Bronchial epithelial cell (primary cell): ENCODE measurements around the gene FAM156A. TPM values are rescaled to one million over a fixed set of nuclear protein-coding genes. Genes with fewer than 3 reads are reported as not detected.
"Not testable (repeated sequence)": the region's sequence is repeated elsewhere in the genome, so short reads cannot be mapped to it uniquely, and the experiment has no call there.

Experiments
- DNase-seq: peaks from one replicate; pipeline ENCODE4 v3.0.0-alpha.2; 2010; ENCODE audit warnings: low read depth
- FAIRE-seq: peaks from 2 replicates; lab custom pipeline; 2011; peaks lifted over from hg19 to GRCh38; lab: Jason Lieb, UNC
- H3K27me3 ChIP-seq: 2 replicates; pipeline ENCODE4 v1.5.1; 2011; ENCODE audit warnings: low read length; ENCODE audit not compliant: control insufficient read depth, insufficient read depth
- H3K36me3 ChIP-seq: 2 replicates; pipeline ENCODE4 v1.5.1; 2011; ENCODE audit warnings: low read length; ENCODE audit not compliant: control insufficient read depth, insufficient read depth
- H3K4me3 ChIP-seq: 2 replicates; pipeline ENCODE4 v1.5.1; 2011; ENCODE audit warnings: mild to moderate bottlenecking, low read depth, low read length, control low read depth
- total RNA-seq: library from RNA; depleted of rRNA; stranded (reverse); fragments of >200 nt; gene quantifications from 2 replicates; pipeline ENCODE4 v1.2.1, GENCODE V29; 2014
- TF ChIP-seq, protein P1 (sequence below): IDR thresholded peaks from 2 replicates; pipeline ENCODE4 v1.5.1; 2011; ENCODE audit warnings: mild to moderate bottlenecking, moderate library complexity, low read length, control low read depth, inconsistent platforms; ENCODE audit not compliant: insufficient read depth, severe bottlenecking

FAM156A gene
- total RNA-seq, 1 donor from 2014 or later = 6.6 TPM

- no peaks in the 10 kb centered on the region for H3K36me3 ChIP-seq
- peak overlapping the region; percentile 71 for H3K4me3 ChIP-seq
- TF ChIP-seq, protein P1, sequence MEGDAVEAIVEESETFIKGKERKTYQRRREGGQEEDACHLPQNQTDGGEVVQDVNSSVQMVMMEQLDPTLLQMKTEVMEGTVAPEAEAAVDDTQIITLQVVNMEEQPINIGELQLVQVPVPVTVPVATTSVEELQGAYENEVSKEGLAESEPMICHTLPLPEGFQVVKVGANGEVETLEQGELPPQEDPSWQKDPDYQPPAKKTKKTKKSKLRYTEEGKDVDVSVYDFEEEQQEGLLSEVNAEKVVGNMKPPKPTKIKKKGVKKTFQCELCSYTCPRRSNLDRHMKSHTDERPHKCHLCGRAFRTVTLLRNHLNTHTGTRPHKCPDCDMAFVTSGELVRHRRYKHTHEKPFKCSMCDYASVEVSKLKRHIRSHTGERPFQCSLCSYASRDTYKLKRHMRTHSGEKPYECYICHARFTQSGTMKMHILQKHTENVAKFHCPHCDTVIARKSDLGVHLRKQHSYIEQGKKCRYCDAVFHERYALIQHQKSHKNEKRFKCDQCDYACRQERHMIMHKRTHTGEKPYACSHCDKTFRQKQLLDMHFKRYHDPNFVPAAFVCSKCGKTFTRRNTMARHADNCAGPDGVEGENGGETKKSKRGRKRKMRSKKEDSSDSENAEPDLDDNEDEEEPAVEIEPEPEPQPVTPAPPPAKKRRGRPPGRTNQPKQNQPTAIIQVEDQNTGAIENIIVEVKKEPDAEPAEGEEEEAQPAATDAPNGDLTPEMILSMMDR = peak; percentile 72
- DNase-seq = peak; percentile 74
- FAIRE-seq = no peak
- H3K27me3 ChIP-seq = no peaks in the 10 kb centered on the region
Observed at GRCh38 chrX:52934704-52935469, 23.4 kb downstream of the FAM156A start.

DNA sequence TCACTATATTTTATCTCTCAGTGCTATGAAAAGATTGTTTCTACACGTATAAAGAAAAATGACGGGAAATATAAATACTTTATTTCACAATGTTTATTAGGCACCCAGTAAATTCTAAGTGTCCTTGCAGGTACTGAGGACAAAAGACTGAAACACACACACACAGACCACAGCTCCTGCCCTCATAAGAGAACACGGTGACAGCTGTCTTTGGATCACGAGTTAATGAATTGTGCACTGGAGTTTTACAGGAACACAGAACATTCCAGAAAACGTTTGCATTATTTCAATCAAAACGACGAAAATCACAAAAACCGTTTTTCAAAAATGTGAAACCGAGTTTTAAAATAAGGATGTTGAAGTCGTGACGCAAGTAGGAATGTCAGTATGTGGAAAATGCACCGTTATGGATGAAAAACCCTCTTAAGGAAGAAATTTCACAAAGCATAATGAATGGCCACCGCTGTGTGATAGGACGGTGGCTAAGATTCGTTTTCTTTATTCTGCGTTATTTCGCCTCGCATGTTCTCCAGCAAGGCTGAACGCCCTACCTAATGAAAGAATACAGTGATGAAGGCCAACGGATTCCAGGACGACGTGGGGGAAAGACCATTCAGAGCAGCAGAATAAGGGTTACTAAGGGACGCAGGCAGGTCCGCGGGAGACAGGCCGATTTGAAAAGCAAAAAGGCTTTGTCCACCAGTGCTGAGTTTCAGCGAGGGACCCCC lies 24.2 kb downstream of the FAM156A start:
- peak overlapping the region; percentile 71 for H3K4me3 ChIP-seq
- no peaks in the 10 kb centered on the region for H3K36me3 ChIP-seq
- H3K27me3 ChIP-seq = no peaks in the 10 kb centered on the region
- DNase-seq = no peak
- TF ChIP-seq, protein P1 = no peak
- no peak for FAIRE-seq

DNA sequence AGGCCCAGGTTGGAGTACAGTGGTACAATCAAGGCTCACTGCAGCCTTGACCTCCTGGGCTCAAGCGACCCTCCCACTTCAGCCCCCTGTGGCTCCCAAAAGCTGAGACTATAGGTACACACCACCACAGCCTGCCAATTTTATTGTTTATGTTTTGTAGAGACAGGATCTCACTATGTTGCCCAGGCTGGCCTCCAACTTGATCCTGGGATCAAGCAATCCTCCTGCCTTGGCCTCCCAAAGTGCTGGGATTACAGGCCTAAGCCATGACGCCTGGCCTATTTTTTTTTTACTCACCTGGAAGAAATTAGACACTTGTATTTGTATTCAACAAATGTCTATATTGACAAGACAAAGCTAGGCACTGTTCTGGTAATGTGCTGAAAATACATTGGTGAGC lies 25.1 kb downstream of the FAM156A start:
- H3K27me3 ChIP-seq = no peaks in the 10 kb centered on the region
- H3K4me3 ChIP-seq = no peak overlapping the region
- FAIRE-seq (no peak), DNase-seq (no peak)
- TF ChIP-seq, protein P1 = no peak
- no peaks in the 10 kb centered on the region for H3K36me3 ChIP-seq

- H3K36me3 ChIP-seq, FAIRE-seq, H3K4me3 ChIP-seq, H3K27me3 ChIP-seq, DNase-seq: not testable (repeated sequence)
Observed at GRCh38 chrX:52930214-52930613, 28.1 kb downstream of the FAM156A start.

DNA sequence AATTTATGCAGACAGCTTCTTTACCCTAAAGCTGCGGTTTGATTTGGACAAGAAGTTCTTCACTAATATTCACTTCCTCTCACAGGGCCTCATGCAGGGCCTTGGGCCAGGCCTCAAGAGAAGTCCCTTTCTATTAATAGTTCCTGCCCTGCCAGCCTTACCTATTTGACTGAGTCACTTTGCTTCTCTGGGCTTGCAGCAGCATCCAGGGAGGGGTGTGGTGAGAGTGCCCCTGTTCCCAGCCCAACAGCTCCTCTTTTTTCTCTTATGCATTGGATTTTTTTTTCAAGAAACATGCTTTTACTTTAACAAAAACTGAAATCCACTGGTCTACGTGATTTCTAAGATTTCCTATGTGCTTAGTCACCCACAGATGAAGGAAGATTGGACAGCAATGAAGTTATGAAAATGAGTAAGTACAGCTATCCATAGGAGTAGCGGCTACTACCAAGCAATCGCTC lies 34.5 kb downstream of the FAM156A start:
- no peaks in the 10 kb centered on the region for H3K27me3 ChIP-seq
- no peak overlapping the region for H3K4me3 ChIP-seq
- DNase-seq = peak; percentile 60
- TF ChIP-seq, protein P1 = no peak
- H3K36me3 ChIP-seq = no peaks in the 10 kb centered on the region
- FAIRE-seq = no peak

GRCh38 chrX:52914704-52915103 lies 43.6 kb downstream of the FAM156A start:
- H3K36me3 ChIP-seq, H3K27me3 ChIP-seq, FAIRE-seq, DNase-seq, H3K4me3 ChIP-seq: not testable (repeated sequence)

GRCh38 chrX:52913681-52914080 lies 44.6 kb downstream of the FAM156A start:
- DNase-seq, H3K27me3 ChIP-seq, FAIRE-seq, H3K4me3 ChIP-seq, H3K36me3 ChIP-seq: not testable (repeated sequence)

DNA sequence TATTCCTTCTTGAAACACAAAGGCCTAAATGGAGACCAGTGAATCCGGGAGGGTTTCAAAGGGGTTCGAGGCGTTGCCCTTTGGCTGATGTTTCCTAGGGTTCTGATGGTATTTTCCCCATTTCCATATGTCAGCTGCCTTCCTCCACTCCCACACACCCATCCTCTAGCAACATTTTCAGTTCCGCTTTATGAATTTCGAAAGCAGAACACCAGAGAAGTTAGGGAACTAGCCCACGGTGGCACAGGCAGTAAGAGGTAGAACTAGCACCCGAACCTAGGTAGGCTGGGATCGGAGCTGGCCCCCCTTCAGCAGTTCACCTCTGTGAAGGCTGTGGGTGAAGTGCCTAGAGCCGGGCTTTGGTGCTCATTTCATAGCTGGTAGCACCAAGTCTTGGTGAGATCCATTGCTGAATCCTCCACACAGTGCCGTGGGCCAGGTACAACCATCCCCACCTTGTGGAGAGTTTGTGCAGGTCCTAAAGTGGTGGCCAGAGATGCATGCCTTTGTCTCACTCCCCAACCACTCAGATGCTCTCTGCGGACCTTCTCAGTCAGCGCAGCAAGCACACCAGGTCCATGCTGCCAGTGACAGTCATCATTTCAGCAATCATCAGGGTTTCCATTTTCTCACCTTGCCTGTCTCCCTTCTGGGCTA lies 48.9 kb downstream of the FAM156A start:
- H3K27me3 ChIP-seq, H3K4me3 ChIP-seq, DNase-seq, H3K36me3 ChIP-seq: not testable (repeated sequence)
- peak; percentile 86 for FAIRE-seq

GRCh38 chrX:52907900-52908299 lies 50.4 kb downstream of the FAM156A start:
- not testable (repeated sequence) for H3K4me3 ChIP-seq, FAIRE-seq

GRCh38 chrX:52907137-52907536 lies 51.2 kb downstream of the FAM156A start:
- not testable (repeated sequence) for FAIRE-seq, DNase-seq, H3K4me3 ChIP-seq, H3K27me3 ChIP-seq, H3K36me3 ChIP-seq

More at GRCh38 chrX:52907900-52908299, 50.4 kb downstream of the FAM156A start:
- not testable (repeated sequence) for DNase-seq, H3K36me3 ChIP-seq, H3K27me3 ChIP-seq
